Measurements from ENCODE around the gene TAGAP. TPM values are rescaled to one million over a fixed set of nuclear protein-coding genes. Genes with fewer than 3 reads are reported as not detected.

The TAGAP gene
- total RNA-seq, 1 experiment from 2014 or later = 0.13 TPM

DNA sequence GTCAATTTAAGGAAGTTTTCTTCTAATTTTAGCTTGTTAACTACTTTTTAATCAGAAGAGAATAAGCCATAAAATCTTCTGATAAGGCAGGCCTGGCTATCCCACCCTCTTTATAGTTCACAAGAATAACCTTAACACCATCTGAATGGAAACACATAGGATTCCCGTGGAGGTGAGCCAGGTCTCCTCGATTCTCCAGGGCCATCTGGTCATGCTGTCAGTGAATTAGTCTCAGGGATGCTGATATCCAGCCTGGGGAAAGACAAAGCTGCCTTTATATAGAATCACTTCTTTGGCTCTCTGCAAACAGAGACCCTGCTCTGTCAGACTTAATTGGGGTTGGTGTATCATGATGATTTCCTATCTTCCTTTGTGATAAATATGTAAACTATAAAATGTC lies 30.1 kb upstream of the TAGAP start:
- DNase-seq (ENCODE audit: low read depth, low spot score) (no peak), ATAC-seq (no peak)
- H3K27me3 ChIP-seq (ENCODE audit: control insufficient read depth, insufficient read depth, low read length) = peaks cover 43% of the 10 kb centered on the region
- BruUV-seq (replicated peaks) = no TSS peak
- in situ Hi-C loops (cut with HindIII; ENCODE audit: low pct_unique_long_range_greater_than_20kb, low sequenced_read_pairs) = no loop called here
- CTCF ChIA-PET = no interaction called here
- H3K4me3 ChIP-seq (ENCODE audit: low read depth in 2 of 2, low read length in 2 of 2) = no peak overlapping the region
- no peak for TF ChIP-seq CTCF (IDR thresholded peaks at IDR 0.05)
- TF ChIP-seq SIN3A (IDR thresholded peaks at IDR 0.05; ENCODE audit: borderline replicate concordance, insufficient read depth, low read depth, low read length) = no peak
- TF ChIP-seq REST (IDR thresholded peaks at IDR 0.05; ENCODE audit: insufficient read depth in 1 of 2, low read depth in 2 of 2, low read length in 1 of 2) = no peak
- TF ChIP-seq TCF7L2 (IDR thresholded peaks at IDR 0.05; ENCODE audit: low read depth, low read length) = no peak
- TF ChIP-seq POLR2AphosphoS5 (IDR thresholded peaks at IDR 0.05; ENCODE audit: low read depth, low read length) = no peak
- H3K27ac ChIP-seq (ENCODE audit: low read length) = no peak overlapping the region
- POLR2A ChIA-PET = no interaction called here
- H3K4me1 ChIP-seq (ENCODE audit: control insufficient read depth, insufficient read depth, low read length) = no peaks in the 10 kb centered on the region
- H3K9me3 ChIP-seq (ENCODE audit: control insufficient read depth, insufficient read depth, low read depth, low read length) = no peaks in the 10 kb centered on the region
- intact Hi-C loops (cut with micrococcal nuclease; ENCODE audit: unreplicated experiment) = no loop called here
- no peaks in the 10 kb centered on the region for H3K36me3 ChIP-seq (ENCODE audit: control insufficient read depth, insufficient read depth, low read length)

DNA sequence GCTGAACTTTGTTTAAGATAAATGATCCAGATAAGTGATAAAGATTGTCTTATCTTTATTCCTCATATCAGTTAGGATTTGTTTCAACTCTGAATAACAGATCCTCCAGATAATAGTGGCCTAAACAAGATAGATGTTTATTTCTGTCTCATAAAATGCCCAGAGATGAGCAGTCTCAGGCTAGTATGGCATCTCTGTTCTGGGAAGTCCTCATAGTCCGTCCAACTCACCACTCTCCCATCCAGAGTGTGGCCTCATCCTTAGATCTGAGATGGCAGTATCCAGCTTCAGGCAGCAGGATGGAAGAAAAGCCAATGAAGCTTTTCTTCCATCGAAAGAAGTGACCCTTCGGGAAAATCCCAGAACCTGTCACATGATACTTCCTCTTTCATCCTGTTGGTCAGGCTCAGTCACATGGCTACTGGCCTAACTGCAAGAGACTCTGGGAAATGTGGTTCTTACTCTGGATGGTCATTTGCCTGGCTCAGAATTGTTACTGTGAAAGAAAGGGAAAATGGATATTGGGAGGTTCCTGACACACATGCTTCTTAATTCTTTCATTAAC lies 29.4 kb upstream of the TAGAP start:
- no peak for TF ChIP-seq SIN3A (IDR thresholded peaks at IDR 0.05; ENCODE audit: borderline replicate concordance, insufficient read depth, low read depth, low read length)
- no peak for TF ChIP-seq POLR2AphosphoS5 (IDR thresholded peaks at IDR 0.05; ENCODE audit: low read depth, low read length)
- TF ChIP-seq TCF7L2 (IDR thresholded peaks at IDR 0.05; ENCODE audit: low read depth, low read length) = no peak
- no peak for TF ChIP-seq REST (IDR thresholded peaks at IDR 0.05; ENCODE audit: insufficient read depth in 1 of 2, low read depth in 2 of 2, low read length in 1 of 2)
- POLR2A ChIA-PET = no interaction called here
- no TSS peak for BruUV-seq (replicated peaks)
- no peaks in the 10 kb centered on the region for H3K4me1 ChIP-seq (ENCODE audit: control insufficient read depth, insufficient read depth, low read length)
- ATAC-seq (peak; percentile 71; the same call in 1 of the 2 replicates), DNase-seq (ENCODE audit: low read depth, low spot score) (no peak)
- no peaks in the 10 kb centered on the region for H3K9me3 ChIP-seq (ENCODE audit: control insufficient read depth, insufficient read depth, low read depth, low read length)
- CTCF ChIA-PET = no interaction called here
- intact Hi-C loops (cut with micrococcal nuclease; ENCODE audit: unreplicated experiment) (no loop called here), in situ Hi-C loops (cut with HindIII; ENCODE audit: low pct_unique_long_range_greater_than_20kb, low sequenced_read_pairs) (no loop called here)
- peaks cover 43% of the 10 kb centered on the region for H3K27me3 ChIP-seq (ENCODE audit: control insufficient read depth, insufficient read depth, low read length)
- no peaks in the 10 kb centered on the region for H3K36me3 ChIP-seq (ENCODE audit: control insufficient read depth, insufficient read depth, low read length)
- no peak overlapping the region for H3K27ac ChIP-seq (ENCODE audit: low read length)
- peak overlapping the region; percentile 12 to 17; a peak in 2 of 4 replicates for H3K4me3 ChIP-seq (ENCODE audit: low read depth in 2 of 2, low read length in 2 of 2)
